ENCODE results near the gene CUL9.

CUL9 gene

DNA sequence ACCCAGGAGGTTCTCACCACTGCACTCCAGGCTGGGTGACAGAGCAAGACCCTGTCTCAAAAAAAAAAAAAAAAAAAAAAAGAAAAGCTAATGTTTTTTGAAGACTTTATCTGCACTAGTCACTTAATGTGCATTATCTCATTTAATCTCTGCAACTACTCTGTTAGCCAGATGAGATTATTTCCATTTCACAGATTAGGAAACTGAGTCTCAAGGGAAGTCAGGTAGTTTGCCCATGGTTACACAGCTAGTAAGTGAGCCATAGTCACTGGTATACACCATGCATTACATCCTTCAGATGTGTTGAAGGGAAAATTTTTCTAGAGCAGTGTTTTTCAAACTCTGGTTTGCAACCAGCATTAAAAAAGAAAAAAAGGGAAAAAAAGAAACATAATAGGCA lies 18.1 kb upstream of the CUL9 start:
- TF ChIP-seq GATA2 (IDR thresholded peaks at IDR 0.05; ENCODE audit: low read depth, low read length), result no peak
- TF ChIP-seq GATA3 (IDR thresholded peaks at IDR 0.05; ENCODE audit: low read depth, low read length), result no peak

DNA sequence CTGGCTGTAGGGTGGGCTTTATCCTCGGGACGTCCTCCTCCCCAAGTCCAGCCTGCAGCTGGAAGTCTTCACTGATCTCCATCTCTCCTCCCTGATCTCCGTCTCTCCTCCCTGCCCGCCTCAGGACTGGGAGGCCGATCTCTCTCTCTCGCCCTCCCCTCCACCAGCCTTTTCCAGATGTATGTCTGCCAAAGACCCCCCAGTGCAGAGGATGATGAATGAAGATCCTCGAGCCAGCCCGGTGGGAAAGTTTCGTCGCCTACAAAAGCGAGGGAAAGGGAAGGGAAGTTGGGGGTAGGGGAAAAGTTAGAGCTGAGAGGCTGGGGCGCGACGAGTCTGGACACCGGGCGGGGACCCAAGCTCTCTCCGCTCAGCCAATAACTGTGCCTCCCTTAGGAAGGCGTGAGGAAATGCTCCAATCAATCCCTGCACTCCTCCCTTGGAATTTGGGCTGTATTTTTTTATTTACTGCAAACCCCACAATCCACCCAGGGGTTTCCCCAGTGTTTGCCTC lies 11.5 kb upstream of the CUL9 start:
- TF ChIP-seq GATA2 (IDR thresholded peaks at IDR 0.05; ENCODE audit: low read depth, low read length), result no peak
- TF ChIP-seq GATA3 (IDR thresholded peaks at IDR 0.05; ENCODE audit: low read depth, low read length), result no peak

DNA sequence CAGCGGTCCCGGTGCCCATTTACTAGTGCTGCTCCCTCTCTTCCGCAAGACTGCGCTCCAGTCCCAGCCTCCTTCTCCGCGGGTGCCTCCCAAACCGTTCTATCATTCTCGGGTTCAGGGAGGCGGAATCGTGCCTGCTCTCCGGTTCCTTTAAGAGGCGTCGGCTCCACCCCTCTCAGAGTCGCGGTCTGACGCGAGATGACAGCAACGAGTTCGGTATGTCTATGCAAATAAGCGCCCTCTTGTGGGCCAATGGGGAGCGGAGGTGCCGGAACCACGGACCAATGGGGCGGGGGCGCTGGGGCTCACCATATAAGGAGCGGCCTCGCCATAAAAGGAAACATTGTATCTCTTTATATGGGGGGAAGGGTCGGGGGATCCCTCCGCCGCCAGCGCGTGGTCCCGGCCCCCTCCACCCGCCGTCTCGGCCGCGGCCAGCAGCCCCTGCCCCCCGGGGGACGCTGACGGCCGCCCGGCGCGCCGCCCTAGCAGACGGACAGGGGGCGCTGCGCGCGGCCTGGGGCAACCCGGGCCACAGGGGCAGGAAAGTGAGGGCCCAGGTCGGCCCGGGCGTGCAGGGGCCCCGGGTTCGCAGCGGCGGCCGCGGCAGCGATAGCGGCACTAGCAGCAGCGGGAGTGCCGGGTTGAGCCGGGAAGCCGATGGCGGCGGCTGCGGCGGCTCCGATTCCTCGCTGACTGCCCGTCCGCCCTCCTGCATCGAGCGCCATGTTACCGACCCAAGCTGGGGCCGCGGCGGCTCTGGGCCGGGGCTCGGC lies 10.9 kb upstream of the CUL9 start, which contains the start of gene SRF:
Gene SRF (plus strand): TSS at position 339 of the 776 bp plus-strand sequence. CDS start 388 bp downstream, at position 727.
- no peak for TF ChIP-seq GATA3 (IDR thresholded peaks at IDR 0.05; ENCODE audit: low read depth, low read length)
- no peak for TF ChIP-seq GATA2 (IDR thresholded peaks at IDR 0.05; ENCODE audit: low read depth, low read length)

DNA sequence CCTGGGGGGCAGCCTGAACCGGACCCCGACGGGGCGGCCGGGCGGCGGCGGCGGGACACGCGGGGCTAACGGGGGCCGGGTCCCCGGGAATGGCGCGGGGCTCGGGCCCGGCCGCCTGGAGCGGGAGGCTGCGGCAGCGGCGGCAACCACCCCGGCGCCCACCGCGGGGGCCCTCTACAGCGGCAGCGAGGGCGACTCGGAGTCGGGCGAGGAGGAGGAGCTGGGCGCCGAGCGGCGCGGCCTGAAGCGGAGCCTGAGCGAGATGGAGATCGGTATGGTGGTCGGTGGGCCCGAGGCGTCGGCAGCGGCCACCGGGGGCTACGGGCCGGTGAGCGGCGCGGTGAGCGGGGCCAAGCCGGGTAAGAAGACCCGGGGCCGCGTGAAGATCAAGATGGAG lies 10.3 kb upstream of the CUL9 start:
- TF ChIP-seq GATA3 (IDR thresholded peaks at IDR 0.05; ENCODE audit: low read depth, low read length), result no peak
- no peak for TF ChIP-seq GATA2 (IDR thresholded peaks at IDR 0.05; ENCODE audit: low read depth, low read length)

DNA sequence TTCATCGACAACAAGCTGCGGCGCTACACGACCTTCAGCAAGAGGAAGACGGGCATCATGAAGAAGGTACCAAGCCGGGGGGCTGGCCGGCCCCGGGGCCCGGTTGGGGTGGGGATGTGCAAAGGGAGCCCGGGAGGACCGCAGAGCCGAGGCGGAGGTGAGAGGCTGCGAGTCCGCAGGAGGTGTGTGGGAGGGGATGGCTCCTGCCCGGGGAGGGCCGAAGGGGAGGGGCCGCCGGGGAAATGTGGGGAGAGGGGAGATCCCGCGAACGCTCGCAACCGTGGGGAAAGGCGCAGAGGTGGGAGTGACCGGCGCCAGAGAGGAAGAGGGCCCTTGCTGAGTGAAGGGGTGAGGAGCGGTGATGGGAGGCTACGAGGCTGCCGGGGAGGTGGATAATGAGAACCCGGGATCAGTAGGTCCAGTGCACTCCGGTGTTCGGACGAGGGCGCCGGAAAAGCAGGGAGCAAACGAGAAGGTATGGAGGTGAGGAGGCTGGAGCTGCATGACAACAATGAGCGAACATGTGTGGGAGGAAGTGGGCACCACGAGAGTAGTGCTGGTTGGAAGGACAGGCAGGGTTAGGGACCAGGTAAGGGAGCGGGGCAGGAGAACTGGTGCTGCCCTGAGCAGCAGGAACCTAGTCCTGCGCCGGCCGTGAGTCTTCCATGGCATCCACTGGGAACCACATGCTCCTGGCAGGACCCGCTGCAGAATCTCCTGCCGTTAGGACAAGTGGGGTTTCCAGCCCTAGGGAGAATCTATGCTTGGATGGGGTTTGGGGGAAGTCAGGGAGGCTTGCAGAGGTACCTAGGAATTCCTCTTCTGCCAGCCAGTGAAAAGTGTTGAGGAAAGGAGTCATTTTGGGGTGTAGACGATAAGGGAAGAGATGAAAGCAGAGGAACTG lies 9.6 kb upstream of the CUL9 start:
- TF ChIP-seq GATA2 (IDR thresholded peaks at IDR 0.05; ENCODE audit: low read depth, low read length) (no peak), GATA3 (IDR thresholded peaks at IDR 0.05; ENCODE audit: low read depth, low read length) (no peak)

DNA sequence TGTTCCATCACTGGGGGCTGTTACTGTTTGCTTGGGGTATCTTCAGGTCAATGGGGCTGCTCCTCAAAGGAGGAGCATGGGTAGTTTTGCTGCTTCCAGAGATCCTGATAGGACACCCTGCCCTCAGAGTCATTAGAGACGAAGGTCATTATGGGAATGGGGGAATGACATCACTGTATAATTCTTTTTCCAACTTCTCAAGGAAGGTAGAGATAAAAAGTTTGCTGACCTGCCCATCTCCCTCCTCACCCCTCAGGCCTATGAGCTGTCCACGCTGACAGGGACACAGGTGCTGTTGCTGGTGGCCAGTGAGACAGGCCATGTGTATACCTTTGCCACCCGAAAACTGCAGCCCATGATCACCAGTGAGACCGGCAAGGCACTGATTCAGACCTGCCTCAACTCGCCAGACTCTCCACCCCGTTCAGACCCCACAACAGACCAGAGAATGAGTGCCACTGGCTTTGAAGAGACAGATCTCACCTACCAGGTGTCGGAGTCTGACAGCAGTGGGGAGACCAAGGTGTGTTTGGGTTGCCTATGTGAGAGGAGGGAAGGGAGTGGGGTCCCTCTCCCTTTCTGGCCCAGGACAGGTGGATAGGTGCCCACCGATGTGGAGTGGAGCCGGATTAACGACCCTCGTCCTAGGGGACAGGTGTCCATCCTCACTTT lies 8.3 kb upstream of the CUL9 start:
- TF ChIP-seq GATA2 (IDR thresholded peaks at IDR 0.05; ENCODE audit: low read depth, low read length), result no peak
- no peak for TF ChIP-seq GATA3 (IDR thresholded peaks at IDR 0.05; ENCODE audit: low read depth, low read length)

DNA sequence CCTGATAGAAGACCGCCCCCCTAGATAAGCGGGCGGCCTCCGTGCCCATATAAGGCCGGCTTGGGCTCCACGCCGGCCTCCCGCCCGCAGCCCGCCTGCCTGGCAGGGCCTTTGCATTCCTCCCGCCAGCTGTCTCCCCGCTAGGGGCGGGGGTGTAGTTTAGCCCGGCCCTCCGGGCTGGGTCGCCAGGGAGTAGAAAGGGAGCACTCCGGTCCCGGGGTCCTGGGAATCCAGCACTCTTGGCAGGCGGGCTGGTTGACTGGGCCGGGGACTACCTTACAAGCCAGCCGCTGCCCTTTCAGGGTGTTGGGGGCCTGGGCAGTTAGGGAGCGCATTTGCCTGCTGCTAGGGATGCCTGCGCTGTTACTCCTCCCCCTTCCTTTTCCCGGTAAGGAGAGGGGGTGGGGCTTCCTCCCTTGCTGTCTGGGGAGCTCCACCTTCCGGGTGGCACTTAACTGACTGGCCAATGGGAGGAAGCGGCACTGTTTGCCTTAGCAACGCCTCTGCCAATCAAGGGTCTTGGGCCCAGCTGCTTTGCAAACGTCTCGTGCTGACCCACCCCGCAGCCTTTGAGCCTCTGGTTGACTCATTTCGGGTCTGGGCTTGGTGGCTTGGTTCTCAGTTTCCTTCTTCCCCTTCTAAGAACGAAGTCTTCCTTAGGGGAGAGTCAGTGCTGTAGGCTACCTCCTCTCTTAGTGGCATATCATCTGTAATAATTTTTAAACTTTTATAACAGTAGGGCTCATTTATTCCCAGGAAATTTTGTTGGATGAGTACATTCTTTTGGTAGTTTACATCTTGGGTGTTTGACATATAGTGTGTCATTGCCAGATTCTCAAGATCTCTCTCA lies 7.5 kb upstream of the CUL9 start:
- TF ChIP-seq GATA2 (IDR thresholded peaks at IDR 0.05; ENCODE audit: low read depth, low read length), result no peak
- no peak for TF ChIP-seq GATA3 (IDR thresholded peaks at IDR 0.05; ENCODE audit: low read depth, low read length)

DNA sequence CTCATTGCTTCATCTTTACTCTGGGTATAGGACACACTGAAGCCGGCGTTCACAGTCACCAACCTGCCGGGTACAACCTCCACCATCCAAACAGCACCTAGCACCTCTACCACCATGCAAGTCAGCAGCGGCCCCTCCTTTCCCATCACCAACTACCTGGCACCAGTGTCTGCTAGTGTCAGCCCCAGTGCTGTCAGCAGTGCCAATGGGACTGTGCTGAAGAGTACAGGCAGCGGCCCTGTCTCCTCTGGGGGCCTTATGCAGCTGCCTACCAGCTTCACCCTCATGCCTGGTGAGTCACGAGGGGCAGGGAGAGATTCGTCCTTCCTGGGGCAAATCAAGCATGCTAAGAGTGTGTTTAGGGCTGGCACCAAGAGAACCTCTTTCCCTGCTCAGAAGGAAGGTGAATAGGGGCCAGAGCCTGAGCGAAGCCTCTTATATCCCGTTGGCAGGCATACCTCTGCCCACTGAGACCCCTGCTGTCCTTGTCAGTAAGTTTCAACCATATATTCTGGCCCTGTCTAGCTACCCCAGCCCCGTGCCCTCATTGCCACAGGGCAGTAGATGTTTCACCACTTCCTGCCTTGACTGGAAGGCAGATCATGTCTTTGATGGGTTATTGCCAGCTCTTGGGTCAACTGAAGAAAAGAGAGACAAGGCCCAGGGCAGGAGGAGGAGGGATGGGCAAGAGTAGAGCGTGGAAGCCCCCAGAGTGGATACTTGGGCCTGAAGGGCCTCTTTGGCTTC lies 6.1 kb upstream of the CUL9 start:
- TF ChIP-seq GATA2 (IDR thresholded peaks at IDR 0.05; ENCODE audit: low read depth, low read length) (no peak), GATA3 (IDR thresholded peaks at IDR 0.05; ENCODE audit: low read depth, low read length) (no peak)

DNA sequence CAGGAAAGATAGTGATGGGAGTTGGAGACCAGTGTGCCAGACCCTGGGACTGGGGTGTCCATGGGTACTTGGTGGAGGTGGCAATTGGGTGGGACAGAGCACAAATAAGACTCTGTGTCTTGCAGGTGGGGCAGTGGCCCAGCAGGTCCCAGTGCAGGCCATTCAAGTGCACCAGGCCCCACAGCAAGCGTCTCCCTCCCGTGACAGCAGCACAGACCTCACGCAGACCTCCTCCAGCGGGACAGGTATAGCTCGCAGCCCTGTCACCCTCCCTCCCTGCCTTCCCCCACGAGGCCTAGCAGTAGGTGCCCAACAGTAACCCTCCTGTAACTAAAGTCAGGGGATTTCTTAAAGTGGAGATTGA lies 5.6 kb upstream of the CUL9 start:
- TF ChIP-seq GATA3 (IDR thresholded peaks at IDR 0.05; ENCODE audit: low read depth, low read length) (no peak), GATA2 (IDR thresholded peaks at IDR 0.05; ENCODE audit: low read depth, low read length) (no peak)

DNA sequence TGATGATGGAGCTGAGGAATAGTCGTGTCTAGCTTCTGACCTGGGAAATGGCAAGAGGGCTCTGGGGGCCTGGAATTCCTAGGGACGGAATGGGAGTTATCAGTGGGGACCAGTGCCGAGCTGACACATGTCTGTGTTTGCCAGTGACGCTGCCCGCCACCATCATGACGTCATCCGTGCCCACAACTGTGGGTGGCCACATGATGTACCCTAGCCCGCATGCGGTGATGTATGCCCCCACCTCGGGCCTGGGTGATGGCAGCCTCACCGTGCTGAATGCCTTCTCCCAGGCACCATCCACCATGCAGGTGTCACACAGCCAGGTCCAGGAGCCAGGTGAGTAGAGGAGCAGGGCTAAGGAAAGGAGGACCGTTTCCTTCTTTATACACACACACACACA lies 3.8 kb upstream of the CUL9 start:
- no peak for TF ChIP-seq GATA2 (IDR thresholded peaks at IDR 0.05; ENCODE audit: low read depth, low read length)

DNA sequence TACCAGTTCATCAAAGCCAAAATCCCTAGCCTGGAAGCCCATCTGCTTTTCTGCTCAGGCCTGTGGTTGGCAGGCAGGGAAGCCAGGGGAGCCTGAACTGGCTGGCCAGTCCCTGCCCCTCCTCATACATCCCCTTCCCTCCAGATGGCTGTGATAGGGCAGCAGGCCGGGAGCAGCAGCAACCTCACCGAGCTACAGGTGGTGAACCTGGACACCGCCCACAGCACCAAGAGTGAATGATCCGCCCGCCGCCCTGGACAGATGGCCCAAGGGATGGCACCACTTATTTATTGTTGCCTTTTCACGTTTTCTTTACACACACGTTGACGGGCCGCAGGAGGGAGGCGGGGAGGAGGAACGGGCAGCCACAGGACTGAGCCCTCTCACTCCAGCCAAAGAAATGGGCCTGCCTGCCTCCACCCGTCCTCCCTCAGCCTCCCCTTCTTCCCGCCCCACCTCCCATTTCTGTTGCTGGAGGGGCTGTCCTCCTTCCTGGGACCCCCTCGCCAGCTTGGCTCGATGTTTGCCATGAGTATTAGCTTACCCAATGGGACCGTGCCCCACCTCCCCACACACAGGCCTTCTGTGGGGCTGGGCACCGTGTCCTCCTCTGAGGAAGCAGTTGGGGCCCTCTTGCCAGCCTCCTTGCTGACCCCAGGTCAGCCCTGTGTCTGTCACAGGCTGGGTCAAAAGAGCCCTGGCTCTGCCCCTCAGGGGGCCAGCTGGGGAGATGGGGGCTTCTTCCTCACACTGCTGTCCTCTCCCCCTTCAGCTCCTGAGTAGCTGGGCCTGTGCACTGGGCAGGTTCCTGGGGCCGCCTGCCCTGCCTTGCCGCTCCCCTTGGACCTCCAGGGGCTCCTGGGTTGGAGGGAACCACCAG lies 2.8 kb upstream of the CUL9 start:
- no peak for TF ChIP-seq GATA2 (IDR thresholded peaks at IDR 0.05; ENCODE audit: low read depth, low read length)
- TF ChIP-seq GATA3 (IDR thresholded peaks at IDR 0.05; ENCODE audit: low read depth, low read length), result no peak

DNA sequence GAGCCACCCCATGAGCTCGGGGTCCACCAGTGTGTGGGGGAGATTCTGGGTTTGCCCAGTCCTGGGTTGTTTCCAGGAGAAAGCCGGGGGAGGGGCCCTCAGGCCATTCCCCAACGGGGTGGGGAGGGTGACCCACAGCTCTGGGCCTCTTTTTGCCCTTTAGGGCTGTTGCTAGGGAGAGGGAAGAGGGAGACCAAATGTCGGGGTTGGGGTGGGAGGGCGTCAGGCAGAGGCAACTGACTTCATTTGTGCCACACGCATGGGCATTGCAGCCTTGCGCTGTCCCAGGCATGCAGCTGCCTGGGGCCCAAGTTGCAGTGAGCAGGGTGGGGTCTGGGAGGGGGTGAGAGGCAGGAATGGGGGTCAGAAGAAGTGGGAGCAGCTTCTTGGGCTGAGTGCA lies 1.9 kb upstream of the CUL9 start:
- TF ChIP-seq GATA3 (IDR thresholded peaks at IDR 0.05; ENCODE audit: low read depth, low read length), result no peak
- no peak for TF ChIP-seq GATA2 (IDR thresholded peaks at IDR 0.05; ENCODE audit: low read depth, low read length)
